HuH-7 (cell line): ENCODE data around the gene SUGP1.

Source experiments
- DNase-seq: peaks from one replicate; pipeline ENCODE4 v3.0.0; 2011; ENCODE audit warnings: low spot score

SUGP1 gene

GRCh38 chr19:19341026-19341425 is 20.7 kb upstream of the SUGP1 start:
- DNase-seq = no peak

- no peak for DNase-seq
These were observed 17.8 kb upstream of the SUGP1 start for GRCh38 chr19:19338082-19338481.

DNA sequence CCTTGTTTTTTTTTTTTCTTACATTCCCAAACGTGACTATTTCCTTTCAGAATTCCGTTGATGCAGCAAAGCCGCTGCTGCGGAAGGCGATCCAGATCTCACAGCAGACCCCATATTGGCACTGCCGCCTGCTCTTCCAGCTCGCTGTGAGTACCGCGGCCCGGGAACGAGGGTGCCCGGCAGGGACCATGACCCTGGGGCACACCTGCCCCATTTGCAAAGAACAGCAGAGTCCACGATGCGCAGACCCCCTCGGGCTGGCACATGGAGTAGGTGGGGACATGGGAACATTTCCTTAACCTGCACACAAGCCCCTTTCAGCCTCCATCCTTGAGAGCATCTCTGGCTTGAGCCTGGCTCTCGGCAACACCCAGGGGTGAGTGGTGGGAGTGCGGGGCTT is 16.8 kb upstream of the SUGP1 start:
- no peak for DNase-seq

DNA sequence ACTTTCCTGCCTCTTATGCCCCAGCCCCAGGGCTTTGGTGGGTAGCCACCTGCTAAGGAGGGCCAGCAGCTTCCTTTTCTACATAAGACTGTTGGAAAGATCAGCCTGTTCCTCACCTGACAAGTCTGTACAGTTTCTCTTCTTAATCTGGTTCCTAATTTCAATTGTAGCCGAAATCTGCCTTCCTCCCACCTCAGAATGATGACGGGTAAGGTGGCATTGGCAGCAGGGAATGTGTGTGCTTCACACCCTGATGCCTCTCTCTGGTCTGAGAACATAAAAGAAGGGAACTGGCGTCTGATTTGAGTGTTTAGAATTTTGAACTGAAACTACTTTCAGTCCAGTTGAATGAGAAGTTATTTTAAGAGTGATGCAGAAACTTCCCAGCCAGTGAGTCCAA is 16.3 kb upstream of the SUGP1 start:
- no peak for DNase-seq

- DNase-seq = no peak
These were observed 15.3 kb upstream of the SUGP1 start for GRCh38 chr19:19335408-19336158.

GRCh38 chr19:19334989-19335344 is 14.7 kb upstream of the SUGP1 start:
- no peak for DNase-seq

GRCh38 chr19:19334063-19334988 is 14.0 kb upstream of the SUGP1 start:
- DNase-seq = no peak

DNA sequence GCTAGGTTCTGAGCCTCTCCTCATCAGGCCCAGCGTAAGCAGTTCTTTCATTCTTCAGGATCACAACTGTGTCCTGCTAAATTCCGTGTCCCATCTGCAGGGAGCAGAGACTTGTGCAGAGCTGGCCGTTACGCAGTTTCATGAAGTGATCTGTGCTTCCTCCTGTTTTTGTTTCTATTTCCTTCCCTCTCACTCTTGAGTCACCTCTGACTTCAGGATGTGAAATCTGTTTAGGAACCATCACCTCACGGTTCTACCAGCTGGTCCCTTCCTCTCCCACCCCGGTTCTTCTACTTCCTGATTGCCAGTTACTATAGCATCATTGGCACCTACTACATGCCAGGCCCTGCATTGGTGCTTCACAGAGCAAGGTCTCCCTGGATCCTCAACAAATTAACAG is 8.8 kb upstream of the SUGP1 start:
- DNase-seq = no peak

- no peak for DNase-seq
These were observed 7.4 kb upstream of the SUGP1 start for GRCh38 chr19:19327672-19328071.

DNA sequence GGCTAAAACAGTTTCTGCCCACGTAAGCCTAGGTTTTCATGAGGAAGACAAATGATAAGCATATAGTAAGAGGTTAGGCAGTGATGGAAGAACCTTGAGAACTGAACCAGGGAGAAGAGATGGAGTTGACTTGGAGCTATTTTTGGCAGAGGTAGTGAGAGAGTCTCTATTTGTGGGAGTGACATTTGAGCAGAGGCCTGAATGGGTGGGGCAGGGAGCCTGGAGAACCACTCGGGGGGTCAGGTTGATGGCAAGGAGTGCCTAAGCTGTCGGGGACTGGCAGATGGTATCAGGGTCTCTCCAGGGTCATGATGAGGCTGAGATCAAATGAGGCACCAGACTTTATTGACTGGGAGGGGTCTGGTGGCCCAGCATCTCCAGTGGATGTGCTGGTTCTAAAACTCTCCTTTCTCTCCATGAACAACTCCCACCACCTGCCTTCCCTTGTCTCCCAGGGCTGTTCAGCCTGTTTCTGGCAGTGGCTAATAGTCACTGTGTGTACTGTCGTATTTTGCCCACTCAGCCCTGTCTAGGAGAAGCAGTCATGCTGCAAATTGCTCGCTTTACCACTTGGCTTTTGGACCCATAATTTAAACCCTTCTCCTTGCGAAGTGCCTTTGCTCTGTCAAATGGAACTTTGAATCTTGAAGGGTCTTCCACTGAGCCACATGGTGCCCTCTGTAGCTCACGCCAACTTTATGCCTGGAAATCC is 3.9 kb upstream of the SUGP1 start:
- no peak for DNase-seq

DNA sequence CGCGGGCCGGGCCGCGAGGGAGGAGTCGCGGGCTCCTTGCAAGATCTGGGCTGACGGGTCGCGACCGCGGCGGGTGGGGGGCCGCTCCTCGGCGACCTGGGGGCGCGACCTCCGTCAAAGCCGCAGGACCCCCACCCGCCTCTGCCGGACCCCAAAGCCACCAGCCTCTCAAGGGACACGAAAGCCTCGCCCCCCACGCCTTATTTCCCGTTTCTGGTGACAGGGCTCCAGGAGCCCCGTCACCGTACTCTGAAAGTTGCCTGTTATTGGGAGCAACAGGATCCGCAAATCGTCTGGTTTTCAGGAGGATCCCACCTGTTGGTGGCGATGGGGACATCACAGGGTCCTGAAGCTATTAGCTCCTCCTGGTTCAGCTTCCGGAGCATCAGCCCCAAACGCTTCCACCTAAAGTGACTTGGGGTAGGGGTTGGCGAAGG is 850 bp upstream of the SUGP1 start:
- peak; percentile 69 for DNase-seq

DNA sequence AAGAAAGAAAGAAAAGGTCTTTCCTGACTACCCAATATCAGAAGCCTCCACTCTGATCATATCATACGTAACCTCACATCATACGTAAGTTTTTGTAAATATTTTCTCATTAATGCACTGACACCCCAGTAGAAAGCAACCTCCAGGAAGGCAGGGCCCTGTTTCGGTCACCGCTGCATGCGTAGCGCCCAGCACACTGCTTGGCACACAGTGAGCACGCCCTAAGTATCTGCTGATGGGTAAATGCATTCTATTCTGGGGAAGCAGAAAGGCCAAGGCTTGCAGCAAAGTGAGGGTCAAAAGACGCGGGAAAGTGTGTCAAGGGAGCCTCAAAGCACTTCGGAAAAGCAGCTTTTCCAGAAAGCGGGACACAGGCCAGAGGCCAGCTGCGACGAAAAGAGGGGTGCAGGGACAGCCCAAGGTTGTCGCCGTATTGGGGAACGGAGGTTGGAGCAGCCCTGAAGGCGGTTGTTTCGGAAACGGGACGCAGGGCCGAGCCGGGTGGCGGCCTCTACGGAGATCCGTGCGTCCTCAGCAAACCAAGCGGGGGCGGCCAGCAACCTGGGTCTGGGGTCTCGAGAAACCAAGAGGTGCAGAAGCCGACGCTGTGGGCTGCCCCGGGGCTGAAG is 463 bp downstream of the SUGP1 start:
- no peak for DNase-seq

- no peak for DNase-seq
These were observed 4.2 kb downstream of the SUGP1 start for GRCh38 chr19:19316082-19316481.

DNA sequence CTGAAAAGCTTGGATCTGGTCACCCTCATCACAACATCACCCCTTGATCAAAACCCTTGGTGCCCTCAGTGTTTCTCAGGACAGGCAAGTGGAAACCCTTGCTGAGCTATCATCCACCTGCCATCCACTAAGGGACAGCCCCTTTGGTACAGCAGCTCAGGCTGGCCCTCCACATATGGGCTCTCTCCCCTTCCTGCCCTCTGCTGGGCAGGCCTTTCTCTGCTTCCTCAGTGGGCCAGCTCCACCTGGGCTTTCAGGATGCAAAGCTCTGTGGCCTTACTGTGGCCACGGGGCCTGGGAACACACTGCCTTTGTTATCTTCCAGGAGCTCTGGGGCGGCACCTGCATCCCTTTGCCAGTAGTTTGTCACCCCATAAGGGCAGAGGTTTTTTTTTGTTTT is 4.9 kb downstream of the SUGP1 start:
- DNase-seq = no peak

GRCh38 chr19:19308373-19308772 is 11.9 kb downstream of the SUGP1 start:
- DNase-seq = no peak

DNA sequence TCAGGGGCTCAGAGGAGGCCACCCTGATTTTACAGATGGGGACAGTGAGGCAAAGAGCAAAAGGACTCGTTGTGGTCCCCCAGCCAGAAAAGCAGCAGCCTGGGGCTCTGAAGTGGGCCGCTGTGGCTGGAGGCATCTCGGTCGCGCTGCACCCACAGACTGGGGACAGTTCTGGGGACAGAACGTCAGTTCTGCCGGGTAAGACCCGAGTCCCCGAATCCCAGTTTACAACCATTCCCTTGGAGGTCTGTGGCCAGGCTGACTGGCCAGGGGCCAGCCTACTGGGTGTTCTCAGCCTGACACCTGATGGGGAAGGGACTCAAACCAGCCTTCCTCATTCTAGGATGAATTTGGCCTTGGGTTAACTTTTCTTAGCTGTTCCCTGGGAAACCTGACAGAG is 14.1 kb downstream of the SUGP1 start:
- DNase-seq = no peak

DNA sequence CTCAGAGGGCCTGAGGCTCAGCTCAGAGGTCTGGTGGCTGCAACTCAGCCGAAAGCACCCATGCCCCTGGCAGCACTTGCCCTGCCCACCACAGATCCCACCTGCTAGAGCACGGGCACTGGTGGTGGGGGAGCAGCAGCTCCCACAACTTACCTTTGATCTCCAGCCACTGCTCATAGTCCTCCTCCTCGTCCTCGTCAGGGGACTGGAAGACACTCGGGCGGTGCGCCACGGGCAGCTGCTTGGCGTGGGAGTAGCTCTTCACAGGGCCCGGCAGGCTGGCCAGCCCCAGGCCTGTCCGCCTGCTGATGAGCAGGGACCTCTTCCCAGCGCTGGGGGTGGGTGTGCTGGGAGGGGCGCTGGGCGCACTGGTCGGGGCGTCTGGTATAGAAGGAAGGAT is 14.6 kb downstream of the SUGP1 start:
- DNase-seq = no peak

- no peak for DNase-seq
These were observed 15.2 kb downstream of the SUGP1 start for GRCh38 chr19:19305066-19305465.

GRCh38 chr19:19304186-19304965 is 15.9 kb downstream of the SUGP1 start:
- peak; percentile 10 for DNase-seq

DNA sequence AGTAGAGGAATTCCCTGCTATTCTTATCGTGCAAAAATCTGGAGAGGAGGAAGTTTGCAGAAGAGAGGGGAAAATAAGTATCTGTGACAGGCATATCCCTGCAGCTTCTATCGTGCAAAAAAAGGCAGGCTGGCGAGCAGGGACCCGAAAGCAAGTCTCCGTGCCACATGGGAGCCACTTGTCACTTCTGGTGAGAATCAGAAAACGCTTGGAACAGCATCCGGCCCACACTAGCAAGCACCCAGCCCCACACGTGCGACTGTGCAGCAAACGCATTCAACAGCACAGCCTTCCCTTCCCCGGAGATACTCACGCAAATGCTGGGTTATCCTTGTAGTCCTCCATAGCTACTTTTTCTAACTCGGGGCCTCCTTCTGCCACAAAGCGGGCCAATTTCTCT is 16.9 kb downstream of the SUGP1 start:
- no peak for DNase-seq

DNA sequence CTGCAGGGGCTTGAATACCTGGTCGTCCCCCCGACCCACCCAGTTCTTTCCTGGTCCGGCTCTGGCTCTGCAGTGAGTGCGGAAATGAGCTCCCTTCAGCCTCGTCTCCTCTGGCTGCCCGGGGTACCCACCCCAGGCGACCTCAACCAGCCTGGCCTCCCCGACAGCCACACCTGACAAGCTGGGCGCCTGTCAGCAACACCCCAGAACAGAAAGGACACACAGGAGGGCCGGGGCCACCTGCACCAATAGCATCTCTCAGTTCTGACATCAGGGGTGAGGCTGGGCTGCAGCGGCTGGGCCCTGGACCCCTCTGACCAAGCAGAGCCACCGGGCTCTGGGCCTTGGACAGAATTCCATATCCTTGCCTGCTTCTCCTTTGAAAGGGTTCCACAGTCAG is 19.7 kb downstream of the SUGP1 start:
- DNase-seq = peak; percentile 8
